ENCODE data around the gene ASB13.
"Not testable (repeated sequence)": the region's sequence is repeated elsewhere in the genome, so short reads cannot be mapped to it uniquely, and the experiment has no call there.

ASB13 gene

GRCh38 chr10:5604236-5604925 lies 62.0 kb downstream of the ASB13 start:
- H3K4me3 Mint-ChIP-seq = no peak overlapping the region
- H3K9me3 Mint-ChIP-seq = no peaks in the 10 kb centered on the region
- no peak for ATAC-seq
- no peaks in the 10 kb centered on the region for H3K36me3 Mint-ChIP-seq (ENCODE audit: low read depth)
- H3K27ac Mint-ChIP-seq = no peak overlapping the region
- no peak for DNase-seq
- peaks cover 9% of the 10 kb centered on the region for H3K27me3 Mint-ChIP-seq
- no peaks in the 10 kb centered on the region for H3K4me1 Mint-ChIP-seq

- Mint-ChIP-seq H3K27ac (no peak overlapping the region), H3K27me3 (peaks cover 7% of the 10 kb centered on the region), H3K9me3 (no peaks in the 10 kb centered on the region), H3K4me1 (no peaks in the 10 kb centered on the region), H3K36me3 (ENCODE audit: low read depth) (no peaks in the 10 kb centered on the region), H3K4me3 (no peak overlapping the region)
- ATAC-seq = no peak
- DNase-seq = no peak
These were observed 62.6 kb downstream of the ASB13 start for GRCh38 chr10:5603848-5604170.

- Mint-ChIP-seq H3K4me1 (no peaks in the 10 kb centered on the region), H3K9me3 (no peaks in the 10 kb centered on the region), H3K4me3 (no peak overlapping the region), H3K36me3 (ENCODE audit: low read depth) (no peaks in the 10 kb centered on the region), H3K27me3 (peaks cover 7% of the 10 kb centered on the region), H3K27ac (no peak overlapping the region)
- DNase-seq (no peak), ATAC-seq (no peak)
These were observed 63.1 kb downstream of the ASB13 start for GRCh38 chr10:5603091-5603847.

- ATAC-seq (no peak), DNase-seq (no peak)
- no peak overlapping the region for H3K4me3 Mint-ChIP-seq
- peaks cover 7% of the 10 kb centered on the region for H3K27me3 Mint-ChIP-seq
- no peak overlapping the region for H3K27ac Mint-ChIP-seq
- no peaks in the 10 kb centered on the region for H3K4me1 Mint-ChIP-seq
- no peaks in the 10 kb centered on the region for H3K9me3 Mint-ChIP-seq
- no peaks in the 10 kb centered on the region for H3K36me3 Mint-ChIP-seq (ENCODE audit: low read depth)
These were observed 64.4 kb downstream of the ASB13 start for GRCh38 chr10:5601826-5602495.

GRCh38 chr10:5600908-5601307 lies 65.5 kb downstream of the ASB13 start:
- Mint-ChIP-seq H3K27me3 (peaks cover 7% of the 10 kb centered on the region), H3K9me3 (no peaks in the 10 kb centered on the region), H3K36me3 (ENCODE audit: low read depth) (no peaks in the 10 kb centered on the region), H3K4me1 (no peaks in the 10 kb centered on the region), H3K27ac (no peak overlapping the region), H3K4me3 (no peak overlapping the region)
- DNase-seq (no peak), ATAC-seq (no peak)

- H3K27me3 Mint-ChIP-seq = peaks cover 10% of the 10 kb centered on the region
- ATAC-seq (no peak), DNase-seq (no peak)
- no peak overlapping the region for H3K4me3 Mint-ChIP-seq
- H3K36me3 Mint-ChIP-seq (ENCODE audit: low read depth) = no peaks in the 10 kb centered on the region
- peaks cover 2% of the 10 kb centered on the region for H3K4me1 Mint-ChIP-seq
- H3K9me3 Mint-ChIP-seq = no peaks in the 10 kb centered on the region
- no peak overlapping the region for H3K27ac Mint-ChIP-seq
These were observed 66.5 kb downstream of the ASB13 start for GRCh38 chr10:5599613-5600520.

GRCh38 chr10:5598085-5598690 lies 68.2 kb downstream of the ASB13 start:
- H3K27me3 Mint-ChIP-seq = peaks cover 14% of the 10 kb centered on the region
- peaks cover 2% of the 10 kb centered on the region for H3K4me1 Mint-ChIP-seq
- DNase-seq = no peak
- no peak for ATAC-seq
- H3K36me3 Mint-ChIP-seq (ENCODE audit: low read depth) = no peaks in the 10 kb centered on the region
- no peak overlapping the region for H3K4me3 Mint-ChIP-seq
- no peaks in the 10 kb centered on the region for H3K9me3 Mint-ChIP-seq
- no peak overlapping the region for H3K27ac Mint-ChIP-seq

GRCh38 chr10:5596611-5597341 lies 69.6 kb downstream of the ASB13 start:
- no peak for DNase-seq
- Mint-ChIP-seq H3K4me3 (no peak overlapping the region), H3K27ac (no peak overlapping the region), H3K9me3 (no peaks in the 10 kb centered on the region), H3K36me3 (ENCODE audit: low read depth) (no peaks in the 10 kb centered on the region), H3K27me3 (peaks cover 14% of the 10 kb centered on the region), H3K4me1 (peaks cover 2% of the 10 kb centered on the region)
- no peak for ATAC-seq

GRCh38 chr10:5595994-5596471 lies 70.4 kb downstream of the ASB13 start:
- peaks cover 14% of the 10 kb centered on the region for H3K27me3 Mint-ChIP-seq
- no peak overlapping the region for H3K4me3 Mint-ChIP-seq
- H3K27ac Mint-ChIP-seq = no peak overlapping the region
- no peaks in the 10 kb centered on the region for H3K9me3 Mint-ChIP-seq
- no peak for DNase-seq
- H3K4me1 Mint-ChIP-seq = peaks cover 3% of the 10 kb centered on the region
- ATAC-seq = peak; percentile 41
- H3K36me3 Mint-ChIP-seq (ENCODE audit: low read depth) = no peaks in the 10 kb centered on the region

- Mint-ChIP-seq H3K4me1 (peaks cover 3% of the 10 kb centered on the region), H3K9me3 (no peaks in the 10 kb centered on the region), H3K4me3 (no peak overlapping the region), H3K27me3 (peaks cover 14% of the 10 kb centered on the region), H3K27ac (no peak overlapping the region), H3K36me3 (ENCODE audit: low read depth) (no peaks in the 10 kb centered on the region)
- DNase-seq (no peak), ATAC-seq (no peak)
These were observed 70.8 kb downstream of the ASB13 start for GRCh38 chr10:5595591-5595990.

GRCh38 chr10:5595095-5595494 lies 71.3 kb downstream of the ASB13 start:
- ATAC-seq (no peak), DNase-seq (no peak)
- Mint-ChIP-seq H3K27ac (no peak overlapping the region), H3K27me3 (peaks cover 14% of the 10 kb centered on the region), H3K4me1 (peaks cover 3% of the 10 kb centered on the region), H3K9me3 (no peaks in the 10 kb centered on the region), H3K36me3 (ENCODE audit: low read depth) (no peaks in the 10 kb centered on the region), H3K4me3 (no peak overlapping the region)

GRCh38 chr10:5594271-5595049 lies 71.9 kb downstream of the ASB13 start:
- peaks cover 14% of the 10 kb centered on the region for H3K27me3 Mint-ChIP-seq
- no peak overlapping the region for H3K4me3 Mint-ChIP-seq
- H3K9me3 Mint-ChIP-seq = no peaks in the 10 kb centered on the region
- peaks cover 3% of the 10 kb centered on the region for H3K4me1 Mint-ChIP-seq
- DNase-seq (no peak), ATAC-seq (no peak)
- H3K36me3 Mint-ChIP-seq (ENCODE audit: low read depth) = no peaks in the 10 kb centered on the region
- H3K27ac Mint-ChIP-seq = no peak overlapping the region

- not testable (repeated sequence) for H3K4me1 Mint-ChIP-seq; H3K4me3 Mint-ChIP-seq; DNase-seq; H3K9me3 Mint-ChIP-seq; ATAC-seq; H3K27ac Mint-ChIP-seq; H3K36me3 Mint-ChIP-seq (ENCODE audit: low read depth)
- H3K27me3 Mint-ChIP-seq = peaks cover 13% of the 10 kb centered on the region
These were observed 73.0 kb downstream of the ASB13 start for GRCh38 chr10:5593347-5593746.

Measured in activated naive CD8-positive, alpha-beta T cell treated with anti-CD3 and anti-CD28 coated beads, Interleukin-2, amount 50 U/mL, for 24 hours (primary cell).